Progenitor cell of endocrine pancreas (in vitro differentiated cells): ENCODE results near the gene CTAGE1. TPM values are rescaled to one million over a fixed set of nuclear protein-coding genes. Genes with fewer than 3 reads are reported as not detected.

Source experiments
- DNase-seq: peaks from one replicate; pipeline ENCODE4 v3.0.0; 2021; ENCODE audit warnings: low spot score; ENCODE audit not compliant: unreplicated experiment
- H3K27ac Mint-ChIP-seq: 2 replicates; pipeline ENCODE4 v1.8.0; 2021; ENCODE audit warnings: mild to moderate bottlenecking, moderate library complexity, mixed read lengths
- H3K27me3 Mint-ChIP-seq: 2 replicates; pipeline ENCODE4 v1.8.0; 2021; ENCODE audit warnings: mixed read lengths
- H3K36me3 Mint-ChIP-seq: 2 replicates; pipeline ENCODE4 v1.8.0; 2022; ENCODE audit warnings: mixed read lengths; ENCODE audit not compliant: insufficient read depth
- H3K4me1 Mint-ChIP-seq: 2 replicates; pipeline ENCODE4 v1.8.0; 2021; ENCODE audit warnings: low read depth, mixed read lengths
- H3K4me3 Mint-ChIP-seq: 2 replicates; pipeline ENCODE4 v1.8.0; 2021; ENCODE audit warnings: low read depth, mild to moderate bottlenecking, moderate library complexity, mixed read lengths
- H3K9me3 Mint-ChIP-seq: 2 replicates; pipeline ENCODE4 v1.8.0; 2021; ENCODE audit warnings: low read depth, mixed read lengths
- total RNA-seq: library from RNA; stranded (reverse); gene quantifications from 2 replicates; pipeline ENCODE4 v1.2.1, GENCODE V29; 2021
- TF ChIP-seq, protein P1 (sequence below): fragments of 200-600 bp; sonication (generic); IDR thresholded peaks from one replicate; pipeline ENCODE4 v1.5.0; 2021; ENCODE audit warnings: antibody characterized with exemption, mild to moderate bottlenecking; ENCODE audit not compliant: unreplicated experiment

CTAGE1 gene
- total RNA-seq, 1 donor from 2014 or later, result not detected

DNA sequence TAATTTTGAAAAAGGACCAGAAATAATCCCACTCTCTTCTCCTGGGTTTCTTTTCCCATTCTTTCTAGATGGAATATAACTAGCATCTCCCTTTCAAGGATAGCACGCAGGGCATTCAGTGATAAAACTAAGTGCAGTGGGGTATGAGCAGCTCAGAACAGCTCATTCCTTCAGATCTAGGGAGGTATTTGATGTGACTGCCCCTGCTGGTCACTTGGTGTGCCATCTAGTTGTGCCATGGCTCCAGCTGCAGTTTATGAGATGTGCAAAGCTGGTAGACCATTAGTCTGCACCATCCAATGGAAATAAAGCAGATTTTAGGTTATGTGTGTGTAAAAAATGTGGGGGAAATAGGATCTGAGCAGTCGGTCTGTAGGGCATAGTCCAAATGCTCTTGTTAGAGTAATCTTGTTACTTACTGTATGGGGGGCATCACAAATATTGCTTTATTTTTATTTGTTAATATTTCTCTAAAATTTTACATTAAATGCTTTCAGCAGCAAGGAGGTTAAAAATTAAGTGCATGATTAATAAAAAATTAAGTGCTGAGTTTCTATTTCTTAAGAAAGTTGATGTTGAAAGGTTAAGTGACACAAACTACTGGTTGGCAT is 38.9 kb downstream of the CTAGE1 start:
- H3K27ac Mint-ChIP-seq, result no peak overlapping the region
- H3K27me3 Mint-ChIP-seq, result peaks cover 6% of the 10 kb centered on the region
- H3K36me3 Mint-ChIP-seq, result no peaks in the 10 kb centered on the region
- DNase-seq, result no peak
- TF ChIP-seq, protein P1, sequence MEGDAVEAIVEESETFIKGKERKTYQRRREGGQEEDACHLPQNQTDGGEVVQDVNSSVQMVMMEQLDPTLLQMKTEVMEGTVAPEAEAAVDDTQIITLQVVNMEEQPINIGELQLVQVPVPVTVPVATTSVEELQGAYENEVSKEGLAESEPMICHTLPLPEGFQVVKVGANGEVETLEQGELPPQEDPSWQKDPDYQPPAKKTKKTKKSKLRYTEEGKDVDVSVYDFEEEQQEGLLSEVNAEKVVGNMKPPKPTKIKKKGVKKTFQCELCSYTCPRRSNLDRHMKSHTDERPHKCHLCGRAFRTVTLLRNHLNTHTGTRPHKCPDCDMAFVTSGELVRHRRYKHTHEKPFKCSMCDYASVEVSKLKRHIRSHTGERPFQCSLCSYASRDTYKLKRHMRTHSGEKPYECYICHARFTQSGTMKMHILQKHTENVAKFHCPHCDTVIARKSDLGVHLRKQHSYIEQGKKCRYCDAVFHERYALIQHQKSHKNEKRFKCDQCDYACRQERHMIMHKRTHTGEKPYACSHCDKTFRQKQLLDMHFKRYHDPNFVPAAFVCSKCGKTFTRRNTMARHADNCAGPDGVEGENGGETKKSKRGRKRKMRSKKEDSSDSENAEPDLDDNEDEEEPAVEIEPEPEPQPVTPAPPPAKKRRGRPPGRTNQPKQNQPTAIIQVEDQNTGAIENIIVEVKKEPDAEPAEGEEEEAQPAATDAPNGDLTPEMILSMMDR, result peak; percentile 59
- H3K4me3 Mint-ChIP-seq, result no peak overlapping the region
- H3K4me1 Mint-ChIP-seq, result no peaks in the 10 kb centered on the region
- no peaks in the 10 kb centered on the region for H3K9me3 Mint-ChIP-seq

DNA sequence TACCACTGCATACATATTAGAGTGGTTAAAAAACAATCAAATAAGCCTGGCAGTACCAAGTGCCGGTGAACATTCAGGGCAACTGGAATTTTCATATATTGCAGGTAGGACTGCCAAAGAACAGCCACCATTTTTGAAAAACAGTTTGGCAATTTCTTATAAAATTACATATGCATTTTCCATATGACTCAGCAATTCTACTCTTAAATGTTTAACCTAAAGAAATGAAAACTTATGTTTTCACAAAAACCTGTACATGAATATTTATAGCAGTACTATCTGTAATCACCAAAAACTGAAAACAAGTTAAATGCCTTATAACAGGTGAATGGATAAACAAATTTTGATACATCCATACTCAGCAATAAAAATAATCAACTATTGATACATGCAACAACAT is 39.9 kb downstream of the CTAGE1 start:
- Mint-ChIP-seq H3K36me3 (no peaks in the 10 kb centered on the region), H3K4me3 (no peak overlapping the region), H3K27me3 (peaks cover 6% of the 10 kb centered on the region), H3K27ac (no peak overlapping the region), H3K4me1 (no peaks in the 10 kb centered on the region), H3K9me3 (no peaks in the 10 kb centered on the region)
- TF ChIP-seq, protein P1, result no peak
- no peak for DNase-seq

DNA sequence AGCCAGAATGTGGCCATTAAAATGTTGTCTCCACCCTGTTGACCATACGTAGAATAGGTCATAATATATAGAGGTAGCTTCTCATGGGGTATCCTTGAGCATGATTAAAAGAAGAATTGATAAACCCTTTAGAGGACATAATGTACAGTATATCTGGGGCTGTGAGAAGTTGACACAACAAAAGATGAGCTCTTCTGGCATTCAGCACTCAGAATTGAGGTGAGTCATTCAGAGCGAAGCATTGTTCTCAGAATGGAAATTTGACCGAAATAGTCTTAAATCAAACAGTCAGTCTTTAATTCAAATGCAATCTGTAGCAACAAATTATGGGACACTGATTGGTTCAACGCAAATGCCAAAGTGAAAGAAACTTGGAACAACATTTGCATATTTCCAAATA is 47.3 kb downstream of the CTAGE1 start:
- H3K36me3 Mint-ChIP-seq, result no peaks in the 10 kb centered on the region
- TF ChIP-seq, protein P1, result no peak
- no peak overlapping the region for H3K4me3 Mint-ChIP-seq
- peaks cover 3% of the 10 kb centered on the region for H3K4me1 Mint-ChIP-seq
- DNase-seq, result no peak
- H3K27ac Mint-ChIP-seq, result no peak overlapping the region
- H3K27me3 Mint-ChIP-seq, result no peaks in the 10 kb centered on the region
- H3K9me3 Mint-ChIP-seq, result no peaks in the 10 kb centered on the region

DNA sequence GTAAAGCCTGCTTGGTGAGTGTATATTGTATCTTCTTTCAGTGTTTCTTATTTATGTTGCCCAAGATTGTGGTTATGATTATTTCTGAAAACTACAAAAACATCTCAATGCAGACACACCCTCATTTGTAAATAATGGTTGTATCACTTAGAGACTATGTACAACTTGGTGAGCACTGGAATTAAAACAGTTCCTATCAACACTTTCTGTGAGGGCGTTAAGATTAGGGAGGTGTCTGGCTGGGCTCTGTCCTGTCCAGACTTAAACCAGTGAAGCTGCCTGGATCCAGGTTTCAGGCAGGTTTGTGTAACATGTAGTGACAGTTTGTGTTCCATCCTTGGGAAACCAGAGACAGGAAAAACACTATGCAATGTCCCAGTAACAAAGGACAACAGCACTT is 49.7 kb downstream of the CTAGE1 start:
- Mint-ChIP-seq H3K27me3 (no peaks in the 10 kb centered on the region), H3K4me3 (no peak overlapping the region), H3K9me3 (no peaks in the 10 kb centered on the region), H3K36me3 (no peaks in the 10 kb centered on the region), H3K27ac (no peak overlapping the region), H3K4me1 (peaks cover 3% of the 10 kb centered on the region)
- TF ChIP-seq, protein P1, result no peak
- DNase-seq, result no peak

DNA sequence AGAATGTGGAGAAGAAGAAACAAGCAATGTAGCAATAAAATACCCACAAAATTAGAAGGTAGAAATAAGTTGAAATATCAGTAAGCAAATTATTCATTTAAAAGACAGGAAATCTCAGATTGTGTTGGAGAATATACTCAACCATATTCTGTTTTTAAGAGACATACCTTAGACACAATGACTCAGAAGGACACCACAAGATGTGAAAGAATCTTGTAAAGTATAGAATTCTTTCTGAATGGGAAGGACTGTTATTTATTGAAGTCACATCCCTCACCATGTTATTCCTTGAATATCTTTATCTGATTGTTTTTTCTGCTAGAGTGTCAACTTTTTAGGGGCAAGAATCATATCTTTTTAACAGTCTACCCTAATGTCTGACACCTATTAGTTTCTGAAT is 50.4 kb downstream of the CTAGE1 start:
- Mint-ChIP-seq H3K27ac (no peak overlapping the region), H3K9me3 (no peaks in the 10 kb centered on the region), H3K27me3 (no peaks in the 10 kb centered on the region), H3K4me3 (no peak overlapping the region), H3K36me3 (no peaks in the 10 kb centered on the region), H3K4me1 (peaks cover 3% of the 10 kb centered on the region)
- no peak for DNase-seq
- TF ChIP-seq, protein P1, result no peak
